GM12878 (cell line): ENCODE data around the gene RASAL2. TPM values are rescaled to one million over a fixed set of nuclear protein-coding genes. Genes with fewer than 3 reads are reported as not detected.

ENCODE experiments used
- ATAC-seq: fragments of 200-7000 bp; cut with Tn5 transposase; 3 replicates; pipeline ENCODE4 v1.9.1; 2020; ENCODE audit warnings: mild to moderate bottlenecking, moderate library complexity
- BruUV-seq: library from RNA; stranded (reverse); fragments of 400-500 nt; replicated peaks from 2 replicates; lab custom pipeline; 2021; lab: Mats Ljungman, UMichigan
- CTCF ChIA-PET: fragments of 300-600 bp; sonication (Branson Sonifier 250); formaldehyde crosslinking; extraction: SDS; loops from one replicate; lab custom pipeline; 2021; ENCODE audit warnings: inconsistent platforms; lab: Yijun Ruan, JAX
- POLR2A ChIA-PET: fragments of 350-600 bp; formaldehyde crosslinking; extraction: SDS; loops from one replicate; lab custom pipeline; 2021; ENCODE audit warnings: inconsistent platforms; lab: Charles Lee
- RAD21 ChIA-PET: fragments of 300-600 bp; sonication (Branson Sonifier 250); formaldehyde crosslinking; loops from one replicate; lab custom pipeline; 2023; ENCODE audit warnings: antibody characterized with exemption; ENCODE audit not compliant: unreplicated experiment; lab: Charles Lee
- SMC1A ChIA-PET: fragments of 300-600 bp; sonication (Branson Sonifier 250); formaldehyde crosslinking; loops from one replicate; lab custom pipeline; 2023; ENCODE audit not compliant: unreplicated experiment, uncharacterized antibody; lab: Charles Lee
- DNase-seq: peaks from one replicate; pipeline ENCODE4 v3.0.0-alpha.2; 2011; ENCODE audit warnings: low read depth, low spot score
- FAIRE-seq: peaks from 3 replicates; lab custom pipeline; 2011; peaks lifted over from hg19 to GRCh38; lab: Jason Lieb, UNC
- H2AFZ ChIP-seq: 2 replicates; pipeline ENCODE4 v1.6.0; 2011; ENCODE audit warnings: low read depth, low read length, control low read depth; ENCODE audit not compliant: control insufficient read depth
- H3K27ac ChIP-seq: 2 replicates; pipeline ENCODE4 v1.5.1; 2011; ENCODE audit warnings: control low read depth; ENCODE audit not compliant: control insufficient read depth, insufficient read depth
- H3K27me3 ChIP-seq, 2 experiments: replicated peaks in 1 of 2; 2 replicates each; pipeline versions ENCODE4 v1.6.0 to v1.6.1; 2011; ENCODE audit warnings: low read length in 1 of 2; ENCODE audit not compliant: control insufficient read depth in 2 of 2, insufficient read depth in 2 of 2
- H3K36me3 ChIP-seq, 2 experiments: 2 replicates each; pipeline ENCODE4 v1.5.1; 2011; ENCODE audit warnings: low read length in 1 of 2; ENCODE audit not compliant: control insufficient read depth in 2 of 2, insufficient read depth in 2 of 2
- H3K4me1 ChIP-seq: 2 replicates; pipeline ENCODE4 v1.6.1; 2011; ENCODE audit warnings: mild to moderate bottlenecking, low read length, moderate library complexity, mixed read lengths; ENCODE audit not compliant: control insufficient read depth, insufficient read depth
- H3K4me2 ChIP-seq: 2 replicates; pipeline ENCODE4 v1.6.0; 2011; ENCODE audit warnings: control low read depth; ENCODE audit not compliant: control insufficient read depth, insufficient read depth
- H3K4me3 ChIP-seq: fragments of 200-600 bp; sonication (generic); 2 replicates; pipeline ENCODE4 v1.5.1; 2016
- H3K79me2 ChIP-seq: 2 replicates; pipeline ENCODE4 v1.6.0; 2011; ENCODE audit warnings: low read length; ENCODE audit not compliant: control insufficient read depth, insufficient read depth
- H3K9ac ChIP-seq: 2 replicates; pipeline ENCODE4 v1.8.0; 2011; ENCODE audit warnings: low read length, control low read depth, mixed read lengths; ENCODE audit not compliant: control insufficient read depth, insufficient read depth
- H3K9me3 ChIP-seq: replicated peaks from 3 replicates; pipeline ENCODE4 v1.5.1; 2011; ENCODE audit warnings: mild to moderate bottlenecking, low read length; ENCODE audit not compliant: control insufficient read depth, insufficient read depth
- H4K20me1 ChIP-seq: 2 replicates; pipeline ENCODE4 v1.6.0; 2011; ENCODE audit not compliant: control insufficient read depth, insufficient read depth
- ATF2 ChIP-seq: IDR thresholded peaks from 2 replicates; pipeline ENCODE4 v1.6.1; 2012; ENCODE audit warnings: low read length, inconsistent platforms
- E2F4 ChIP-seq: IDR thresholded peaks from 2 replicates; pipeline ENCODE4 v1.6.1; 2012; ENCODE audit warnings: low read depth, low read length, improper control_type of control experiment
- HDGF ChIP-seq: fragments of 450-650 bp; IDR thresholded peaks from 2 replicates; pipeline ENCODE4 v1.6.1; 2016; ENCODE audit warnings: antibody characterized with exemption
- IKZF1 ChIP-seq: fragments of 450-650 bp; conservative IDR thresholded peaks from 2 replicates; pipeline ENCODE4 v1.6.1; 2017; ENCODE audit warnings: antibody characterized with exemption, mild to moderate bottlenecking
- KLF5 ChIP-seq: fragments of 450-650 bp; IDR thresholded peaks from 2 replicates; pipeline ENCODE4 v1.6.1; 2014; ENCODE audit warnings: mild to moderate bottlenecking; ENCODE audit not compliant: partially characterized antibody
- NFIC ChIP-seq: IDR thresholded peaks from 2 replicates; pipeline ENCODE4 v1.6.1; 2012; ENCODE audit warnings: low read depth, mild to moderate bottlenecking, inconsistent platforms, low read length, moderate library complexity
- NFYA ChIP-seq: IDR thresholded peaks from 2 replicates; pipeline ENCODE4 v1.6.1; 2011; ENCODE audit warnings: low read depth, mild to moderate bottlenecking, low read length, improper control_type of control experiment, borderline replicate concordance
- NR2C2 ChIP-seq: IDR thresholded peaks from 2 replicates; pipeline ENCODE4 v1.6.1; 2011; ENCODE audit warnings: borderline replicate concordance, low read depth; ENCODE audit not compliant: control insufficient read depth, insufficient read length
- SIX5 ChIP-seq: IDR thresholded peaks from 2 replicates; pipeline ENCODE4 v1.6.1; 2011; ENCODE audit warnings: mild to moderate bottlenecking, low read depth, low read length, moderate library complexity; ENCODE audit not compliant: severe bottlenecking
- YBX1 ChIP-seq: fragments of 450-650 bp; IDR thresholded peaks from 2 replicates; pipeline ENCODE4 v1.6.1; 2016; ENCODE audit warnings: antibody characterized with exemption
- ZNF384 ChIP-seq: IDR thresholded peaks from 2 replicates; pipeline ENCODE4 v1.6.1; 2012; ENCODE audit warnings: low read depth, mild to moderate bottlenecking, low read length, improper control_type of control experiment, borderline replicate concordance
- WGBS: methylation state at CpG from one replicate; pipeline ENCODE4 v1.1.6; 2016; ENCODE audit warnings: low lambda C conversion rate; ENCODE audit not compliant: insufficient replicate concordance, insufficient coverage; ENCODE audit errors: missing lambda C conversion rate; 5-methylcytosine and 5-hydroxymethylcytosine counted together
- in situ Hi-C: fragments of 300-500 bp; cut with MboI; formaldehyde crosslinking; loops from 9 replicates; pipeline ENCODE4 v1.14.3; 2018; ENCODE audit warnings: mixed read lengths
- intact Hi-C: fragments of 100-400 bp; cut with micrococcal nuclease; formaldehyde crosslinking; loops from one replicate; pipeline ENCODE4 v1.14.2; 2022; ENCODE audit not compliant: unreplicated experiment
- polyA plus RNA-seq, 11 experiments: library from polyadenylated mRNA; depleted of rRNA in 4 of 11; unstranded in 6 of 11; stranded (reverse) in 5 of 11; fragments of >200 nt; fragmentation: Nextera tagmentation in 4 of 11; fragmentation: Illumina TruSeq in 1 of 11; extraction: Ambion mirVana in 4 of 11; extraction: Trizol in 1 of 11; gene quantifications; 1 replicate in 1 of 11; 2 replicates in 10 of 11; pipeline versions ENCODE4 v1.2.1 to v1.2.3, GENCODE V29; 2011 to 2016; ENCODE audit warnings: inconsistent platforms in 2 of 11, missing spikeins in 2 of 11, low read depth in 1 of 11
- total RNA-seq, 4 experiments: library from RNA; depleted of rRNA in 3 of 4; stranded (reverse); fragments of >200 nt in 3 of 4; fragmentation: Illumina TruSeq in 1 of 4; extraction: Trizol in 1 of 4; gene quantifications; 2 replicates each; pipeline versions ENCODE4 v1.2.1 to v1.2.3, GENCODE V29; 2013 to 2021
- TF ChIP-seq, protein P1 (sequence below): fragments of 450-650 bp; IDR thresholded peaks from 2 replicates; pipeline ENCODE4 v1.6.1; 2017; ENCODE audit warnings: antibody characterized with exemption, mild to moderate bottlenecking, moderate library complexity

RASAL2 gene
- total and polyA plus RNA-seq, 10 of the 15 experiments (the other 5 are each of a cell fraction or from before 2014, with no cell fraction given), result 0.02 to 6.9 (median 0.17) TPM; not detected in 1

- intact Hi-C loops (no loop called here), in situ Hi-C loops (no loop called here)
- H2AFZ ChIP-seq, result no peak overlapping the region
- CTCF ChIA-PET, result no interaction called here
- ATAC-seq (no peak), FAIRE-seq (no peak), DNase-seq (no peak)
- RAD21 ChIA-PET, result interaction anchor here (1.0 kb wide), 1 partner anchor 8 kb away, joined by 3 read pairs; no protein-coding TSS in a partner anchor
- H3K27ac ChIP-seq, result no peak overlapping the region
- H3K27me3 ChIP-seq, result no peaks in the 10 kb centered on the region
- SMC1A ChIA-PET, result no interaction called here
- POLR2A ChIA-PET, result no interaction called here
- H4K20me1 ChIP-seq, result no peaks in the 10 kb centered on the region
- H3K4me1 ChIP-seq, result no peaks in the 10 kb centered on the region
- H3K9ac ChIP-seq, result no peak overlapping the region
- no peaks in the 10 kb centered on the region for H3K79me2 ChIP-seq
- H3K4me3 ChIP-seq, result no peak overlapping the region
- WGBS, result 20% methylated on average over 3 of the region's 3 CpGs
- H3K36me3 ChIP-seq, result no peaks in the 10 kb centered on the region
- no peak for TF ChIP-seq NFYA
- TF ChIP-seq KLF5, result no peak
- no peak overlapping the region for H3K4me2 ChIP-seq
- no peaks in the 10 kb centered on the region for H3K9me3 ChIP-seq
- no TSS peak for BruUV-seq
Measured at GRCh38 chr1:178232949-178233348, 139.0 kb downstream of the RASAL2 start.

DNA sequence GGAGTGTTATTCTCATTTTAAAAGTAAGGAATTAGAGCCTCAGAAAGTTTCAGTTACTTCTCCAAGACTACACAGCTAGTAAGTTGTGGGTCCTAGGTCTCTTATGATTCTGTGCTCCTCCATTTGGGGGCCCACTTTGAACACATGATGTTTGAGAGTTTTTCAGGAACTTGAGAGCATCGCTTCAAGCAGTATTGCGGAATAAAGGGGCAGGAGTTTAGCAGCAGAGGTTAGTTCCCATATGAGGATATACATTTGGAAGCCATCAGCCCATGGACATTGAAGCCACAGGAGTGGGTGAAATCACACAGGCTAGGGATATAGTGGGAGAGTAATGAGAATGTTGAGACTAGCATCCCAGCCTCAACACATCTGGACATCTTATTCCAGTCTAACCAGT, 143.2 kb downstream of the RASAL2 start:
- H2AFZ ChIP-seq, result no peak overlapping the region
- BruUV-seq, result no TSS peak
- ATAC-seq (no peak), FAIRE-seq (no peak), DNase-seq (no peak)
- H4K20me1 ChIP-seq, result no peaks in the 10 kb centered on the region
- intact Hi-C loops, result no loop called here
- ChIA-PET POLR2A (no interaction called here), CTCF (interaction anchor here (0.8 to 1.1 kb wide), 2 partner anchors 11 to 142 kb away, joined by 3 read pairs; no protein-coding TSS in a partner anchor), SMC1A (interaction anchor here (1.0 kb wide), 1 partner anchor 19 kb away, joined by 3 read pairs; no protein-coding TSS in a partner anchor), RAD21 (interaction anchor here (1.3 kb wide), 1 partner anchor 44 kb away, joined by 3 read pairs; no protein-coding TSS in a partner anchor)
- no peaks in the 10 kb centered on the region for H3K36me3 ChIP-seq
- H3K9me3 ChIP-seq, result no peaks in the 10 kb centered on the region
- no peak overlapping the region for H3K4me2 ChIP-seq
- in situ Hi-C loops, result no loop called here
- H3K9ac ChIP-seq, result no peak overlapping the region
- no peaks in the 10 kb centered on the region for H3K79me2 ChIP-seq
- no peak overlapping the region for H3K4me3 ChIP-seq
- no peak overlapping the region for H3K27ac ChIP-seq
- no peaks in the 10 kb centered on the region for H3K4me1 ChIP-seq
- no peaks in the 10 kb centered on the region for H3K27me3 ChIP-seq
- 90% methylated on average over 2 of the region's 2 CpGs for WGBS
- TF ChIP-seq YBX1, result no peak
- TF ChIP-seq IKZF1, result no peak
- TF ChIP-seq ZNF384, result no peak
- TF ChIP-seq, protein P1, sequence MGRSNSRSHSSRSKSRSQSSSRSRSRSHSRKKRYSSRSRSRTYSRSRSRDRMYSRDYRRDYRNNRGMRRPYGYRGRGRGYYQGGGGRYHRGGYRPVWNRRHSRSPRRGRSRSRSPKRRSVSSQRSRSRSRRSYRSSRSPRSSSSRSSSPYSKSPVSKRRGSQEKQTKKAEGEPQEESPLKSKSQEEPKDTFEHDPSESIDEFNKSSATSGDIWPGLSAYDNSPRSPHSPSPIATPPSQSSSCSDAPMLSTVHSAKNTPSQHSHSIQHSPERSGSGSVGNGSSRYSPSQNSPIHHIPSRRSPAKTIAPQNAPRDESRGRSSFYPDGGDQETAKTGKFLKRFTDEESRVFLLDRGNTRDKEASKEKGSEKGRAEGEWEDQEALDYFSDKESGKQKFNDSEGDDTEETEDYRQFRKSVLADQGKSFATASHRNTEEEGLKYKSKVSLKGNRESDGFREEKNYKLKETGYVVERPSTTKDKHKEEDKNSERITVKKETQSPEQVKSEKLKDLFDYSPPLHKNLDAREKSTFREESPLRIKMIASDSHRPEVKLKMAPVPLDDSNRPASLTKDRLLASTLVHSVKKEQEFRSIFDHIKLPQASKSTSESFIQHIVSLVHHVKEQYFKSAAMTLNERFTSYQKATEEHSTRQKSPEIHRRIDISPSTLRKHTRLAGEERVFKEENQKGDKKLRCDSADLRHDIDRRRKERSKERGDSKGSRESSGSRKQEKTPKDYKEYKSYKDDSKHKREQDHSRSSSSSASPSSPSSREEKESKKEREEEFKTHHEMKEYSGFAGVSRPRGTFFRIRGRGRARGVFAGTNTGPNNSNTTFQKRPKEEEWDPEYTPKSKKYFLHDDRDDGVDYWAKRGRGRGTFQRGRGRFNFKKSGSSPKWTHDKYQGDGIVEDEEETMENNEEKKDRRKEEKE, result no peak
- TF ChIP-seq E2F4, result no peak
- no peak for TF ChIP-seq NFIC
- no peak for TF ChIP-seq NR2C2
- no peak for TF ChIP-seq HDGF
- TF ChIP-seq ATF2, result no peak
- no peak for TF ChIP-seq SIX5
